Erythroblast (primary cell): ENCODE measurements around the gene OGDH.

Source experiments
- GATA1 ChIP-seq: IDR thresholded peaks from 2 replicates; pipeline ENCODE4 v1.6.1; 2011; ENCODE audit warnings: low read depth, mild to moderate bottlenecking, control low read depth, low read length, moderate library complexity
- POLR2A ChIP-seq: IDR thresholded peaks from 2 replicates; pipeline ENCODE4 v1.6.1; 2011; ENCODE audit warnings: mild to moderate bottlenecking, low read length

DNA sequence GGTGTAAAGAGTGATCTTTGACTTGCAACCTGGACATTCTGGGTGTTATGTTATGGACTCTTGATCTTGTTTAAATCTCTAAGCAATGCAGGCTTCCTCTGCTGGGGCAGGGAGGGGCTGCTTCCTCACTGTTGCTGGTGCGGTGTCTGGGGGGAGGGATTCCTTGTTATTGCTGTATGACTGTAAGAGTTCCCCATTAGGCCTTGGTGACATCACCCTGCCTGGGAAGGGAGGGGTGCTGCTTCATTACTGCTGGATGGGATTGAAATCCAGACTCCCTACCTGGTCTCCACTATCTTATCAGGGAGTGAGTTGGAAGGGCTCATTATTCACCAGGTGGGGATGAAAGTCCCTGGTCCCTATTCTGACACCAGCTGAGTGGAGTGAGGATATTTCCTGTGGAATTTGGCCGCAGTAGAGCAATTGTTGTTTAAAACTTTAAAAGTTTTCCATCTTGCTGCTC lies 8.8 kb downstream of the OGDH start:
- TF ChIP-seq POLR2A = no peak
- no peak for TF ChIP-seq GATA1
